Trophoblast cell (in vitro differentiated cells and primary cell): ENCODE data around the gene CDC42EP3.

Source experiments
- DNase-seq, 2 donors: peaks; one replicate each; pipeline ENCODE4 v3.0.0-alpha.2; 2016
- H2AFZ ChIP-seq: 2 replicates; pipeline ENCODE4 v1.6.1; 2013; ENCODE audit warnings: low read length, moderate library complexity, mild to moderate bottlenecking; ENCODE audit not compliant: insufficient read depth, poor library complexity
- H2AK5ac ChIP-seq: 2 replicates; pipeline ENCODE4 v1.6.1; 2013; ENCODE audit warnings: mild to moderate bottlenecking, low read length
- H2BK120ac ChIP-seq: 2 replicates; pipeline ENCODE4 v1.6.1; 2013; ENCODE audit warnings: low read length, mild to moderate bottlenecking, moderate library complexity; ENCODE audit not compliant: insufficient read depth, poor library complexity
- H2BK12ac ChIP-seq: 2 replicates; pipeline ENCODE4 v1.6.1; 2013; ENCODE audit warnings: mild to moderate bottlenecking, low read length, moderate library complexity
- H2BK5ac ChIP-seq: 2 replicates; pipeline ENCODE4 v1.6.1; 2013; ENCODE audit warnings: low read length, low read depth, moderate library complexity, mild to moderate bottlenecking; ENCODE audit not compliant: poor library complexity
- H3K14ac ChIP-seq: 2 replicates; pipeline ENCODE4 v1.6.1; 2013; ENCODE audit warnings: mild to moderate bottlenecking, low read length
- H3K18ac ChIP-seq: 2 replicates; pipeline ENCODE4 v1.6.1; 2013; ENCODE audit warnings: mild to moderate bottlenecking, low read length
- H3K23ac ChIP-seq: 2 replicates; pipeline ENCODE4 v1.6.1; 2013; ENCODE audit warnings: low read length
- H3K27ac ChIP-seq: 2 replicates; pipeline ENCODE4 v1.5.1; 2013; ENCODE audit warnings: low read depth, mild to moderate bottlenecking, inconsistent platforms, low read length, moderate library complexity
- H3K27me3 ChIP-seq: 2 replicates; pipeline ENCODE4 v1.6.1; 2013; ENCODE audit warnings: inconsistent platforms, mild to moderate bottlenecking, low read length, moderate library complexity; ENCODE audit not compliant: insufficient read depth
- H3K36me3 ChIP-seq, 2 experiments: 1 replicate in 1 of 2; 2 replicates in 1 of 2; pipeline ENCODE4 v1.6.1; 2013; ENCODE audit warnings: low read length in 2 of 2, mild to moderate bottlenecking in 2 of 2, moderate library complexity in 1 of 2; ENCODE audit not compliant: insufficient read depth in 2 of 2, control insufficient read depth in 1 of 2
- H3K4ac ChIP-seq: 2 replicates; pipeline ENCODE4 v1.6.1; 2013; ENCODE audit warnings: low read depth, mild to moderate bottlenecking, low read length, moderate library complexity
- H3K4me1 ChIP-seq, 2 experiments: 1 replicate in 1 of 2; 2 replicates in 1 of 2; pipeline ENCODE4 v1.6.1; 2013; ENCODE audit warnings: low read length in 2 of 2, mild to moderate bottlenecking in 2 of 2, moderate library complexity in 1 of 2; ENCODE audit not compliant: insufficient read depth in 2 of 2, control insufficient read depth in 1 of 2
- H3K4me2 ChIP-seq: 2 replicates; pipeline ENCODE4 v1.6.1; 2013; ENCODE audit warnings: inconsistent platforms, mild to moderate bottlenecking, low read length, moderate library complexity
- H3K4me3 ChIP-seq: 2 replicates; pipeline ENCODE4 v1.5.1; 2013; ENCODE audit warnings: mild to moderate bottlenecking, low read depth, low read length, inconsistent platforms
- H3K79me1 ChIP-seq: one replicate; pipeline ENCODE4 v1.6.1; 2013; ENCODE audit warnings: low read length
- H3K79me2 ChIP-seq: 2 replicates; pipeline ENCODE4 v1.6.1; 2013; ENCODE audit warnings: low read length, mild to moderate bottlenecking; ENCODE audit not compliant: control insufficient read depth, insufficient read depth, poor library complexity
- H3K9ac ChIP-seq: 2 replicates; pipeline ENCODE4 v1.6.1; 2013; ENCODE audit warnings: mild to moderate bottlenecking, low read length
- H3K9me3 ChIP-seq: 2 replicates; pipeline ENCODE4 v1.6.1; 2013; ENCODE audit warnings: low read depth, mild to moderate bottlenecking, control low read depth, inconsistent platforms, low read length; ENCODE audit not compliant: insufficient read depth
- H4K12ac ChIP-seq: 2 replicates; pipeline ENCODE4 v1.6.1; 2013; ENCODE audit warnings: low read depth, mild to moderate bottlenecking, low read length, moderate library complexity
- H4K8ac ChIP-seq: 2 replicates; pipeline ENCODE4 v1.6.1; 2013; ENCODE audit warnings: low read depth, mild to moderate bottlenecking, low read length, moderate library complexity
- H4K91ac ChIP-seq: one replicate; pipeline ENCODE4 v1.6.1; 2013; ENCODE audit warnings: low read depth, mild to moderate bottlenecking, low read length, moderate library complexity
- WGBS: extraction: QIAGEN DNeasy Blood & Tissue Kit; methylation state at CpG from one replicate; pipeline ENCODE4 v1.1.7; 2013; ENCODE audit warnings: missing lambda C conversion rate; ENCODE audit not compliant: insufficient read length, insufficient coverage; ENCODE audit errors: extremely low coverage; 5-methylcytosine and 5-hydroxymethylcytosine counted together

CDC42EP3 gene

DNA sequence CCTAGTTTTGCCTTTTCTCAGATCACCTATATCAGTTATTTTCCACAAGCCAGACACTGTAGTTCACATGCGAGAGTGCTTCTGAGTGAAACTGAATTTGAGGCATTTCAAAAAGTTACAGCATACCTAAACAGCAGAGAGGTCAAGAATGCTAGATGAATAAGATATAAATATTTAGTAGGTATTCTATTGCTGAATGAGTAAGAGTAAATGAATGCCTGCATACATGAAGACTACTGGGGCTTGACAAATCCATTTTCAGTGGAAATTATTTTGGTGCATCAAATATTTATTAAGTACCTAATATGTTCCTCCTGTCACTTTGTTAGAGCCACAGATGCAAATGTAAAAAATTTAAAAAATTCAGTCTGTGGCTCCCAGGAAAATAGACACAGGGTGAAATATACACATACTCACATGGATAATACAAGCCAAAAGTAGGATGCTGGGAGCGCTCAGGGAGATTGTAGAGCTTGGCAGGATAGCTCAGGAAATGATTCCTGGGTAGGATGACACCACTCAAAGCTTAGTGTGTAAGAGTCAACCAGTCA lies 27.6 kb upstream of the CDC42EP3 start:
- Histone ChIP-seq H3K27me3 (no peaks in the 10 kb centered on the region), H3K9ac (no peak overlapping the region), H4K12ac (no peak overlapping the region), H3K18ac (peak overlapping the region; percentile 95), H3K4me2 (no peak overlapping the region), H3K79me1 (peaks cover 12% of the 10 kb centered on the region), H2BK12ac (peak overlapping the region; percentile 98), H3K79me2 (peaks cover 2% of the 10 kb centered on the region), H3K36me3 (no peaks in the 10 kb centered on the region), H2BK5ac (peak overlapping the region; percentile 69), H3K14ac (peak overlapping the region; percentile 85), H2AK5ac (peak overlapping the region; percentile 44), H3K9me3 (no peaks in the 10 kb centered on the region), H3K27ac (peak overlapping the region; percentile 40), H3K4me1 (peaks cover 4% of the 10 kb centered on the region in 2 experiments), H4K8ac (peak overlapping the region; percentile 70), H4K91ac (peak overlapping the region; percentile 55), H2AFZ (peak overlapping the region; percentile 41), H3K4ac (peak overlapping the region; percentile 46), H3K4me3 (no peak overlapping the region), H3K23ac (no peak overlapping the region), H2BK120ac (peak overlapping the region; percentile 86)
- DNase-seq, result peak; percentile 54 to 86
- no CpG with 5 or more reads among the region's 2 CpGs for WGBS

DNA sequence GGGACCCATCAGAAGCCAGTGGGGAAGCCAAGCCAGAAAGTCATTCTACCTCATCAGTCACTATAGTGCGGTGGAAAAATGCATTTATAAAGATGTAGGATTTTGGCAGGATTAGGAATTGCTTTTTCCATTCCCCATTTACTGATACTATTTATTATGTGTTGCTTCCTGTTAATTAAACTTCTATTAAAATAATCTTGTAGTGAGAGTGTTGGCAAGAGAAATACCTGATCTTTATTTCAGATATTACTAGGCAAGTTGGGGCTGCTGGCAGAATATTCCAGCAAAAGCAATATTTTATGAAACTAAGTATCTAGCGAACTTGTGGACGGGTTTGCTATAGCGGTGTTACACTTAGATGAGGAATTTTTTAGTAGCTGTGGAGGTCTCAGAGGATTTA lies 23.9 kb upstream of the CDC42EP3 start:
- peaks cover 12% of the 10 kb centered on the region for H3K79me1 ChIP-seq
- no peak overlapping the region for H3K4me2 ChIP-seq
- H3K14ac ChIP-seq, result no peak overlapping the region
- no peaks in the 10 kb centered on the region for H3K36me3 ChIP-seq
- WGBS, result no CpG with 5 or more reads among the region's 4 CpGs
- H3K4me3 ChIP-seq, result no peak overlapping the region
- no peaks in the 10 kb centered on the region for H3K9me3 ChIP-seq
- H2AFZ ChIP-seq, result no peak overlapping the region
- H2BK120ac ChIP-seq, result no peak overlapping the region
- no peak for DNase-seq
- no peak overlapping the region for H3K18ac ChIP-seq
- no peak overlapping the region for H4K12ac ChIP-seq
- H4K91ac ChIP-seq, result no peak overlapping the region
- no peak overlapping the region for H4K8ac ChIP-seq
- no peak overlapping the region for H3K9ac ChIP-seq
- no peak overlapping the region for H3K27ac ChIP-seq
- no peak overlapping the region for H3K4ac ChIP-seq
- H2BK12ac ChIP-seq, result no peak overlapping the region
- no peak overlapping the region for H2BK5ac ChIP-seq
- no peaks in the 10 kb centered on the region for H3K27me3 ChIP-seq
- no peak overlapping the region for H3K23ac ChIP-seq
- H2AK5ac ChIP-seq, result no peak overlapping the region
- peaks cover 2% of the 10 kb centered on the region for H3K79me2 ChIP-seq
- peaks cover 5 to 6% of the 10 kb centered on the region in 2 experiments for H3K4me1 ChIP-seq

DNA sequence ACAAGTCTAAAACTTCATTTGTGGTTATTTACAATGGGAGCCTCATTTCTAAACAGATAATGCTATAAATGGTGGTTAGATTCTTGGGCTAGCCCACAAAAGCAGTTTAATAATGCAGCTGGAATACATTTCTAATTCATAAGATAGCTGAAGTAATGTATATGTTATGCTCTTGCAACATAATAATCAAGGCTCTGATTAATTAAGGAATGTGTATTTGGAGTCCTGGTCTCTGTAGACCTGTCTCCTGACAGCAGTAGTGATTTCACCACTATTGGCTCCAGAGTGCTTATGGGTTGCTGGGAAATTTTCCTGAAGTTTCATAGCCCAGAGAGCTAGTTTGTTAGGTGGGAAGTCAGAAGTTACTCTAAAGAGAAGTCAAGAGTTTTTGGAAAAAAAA lies 21.3 kb upstream of the CDC42EP3 start:
- no peak overlapping the region for H3K18ac ChIP-seq

DNA sequence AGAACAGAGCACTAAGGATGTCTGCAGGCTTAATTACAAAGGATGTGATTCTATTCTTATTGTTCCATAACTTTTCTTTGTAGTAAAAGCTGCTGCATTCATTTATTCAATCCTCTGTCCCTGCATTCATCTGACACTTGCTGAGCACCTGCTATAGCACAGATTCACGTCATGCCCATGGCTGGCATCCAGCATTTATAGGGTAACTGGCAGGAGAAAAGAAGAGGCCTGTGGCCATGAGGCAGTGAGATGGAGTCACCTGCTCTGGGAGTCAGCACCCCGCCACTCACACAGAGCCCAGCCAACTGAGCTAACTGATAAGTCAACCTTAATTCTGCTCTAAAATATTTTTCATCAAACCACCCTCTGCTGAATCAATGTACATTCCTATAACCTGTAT lies 18.3 kb upstream of the CDC42EP3 start:
- Histone ChIP-seq H3K14ac (peak overlapping the region; percentile 38), H3K79me1 (peaks cover 16% of the 10 kb centered on the region), H3K18ac (no peak overlapping the region), H3K23ac (no peak overlapping the region), H2BK5ac (peak overlapping the region; percentile 55), H3K4me1 (peaks cover 12 to 15% of the 10 kb centered on the region in 2 experiments), H4K8ac (no peak overlapping the region), H3K9ac (no peak overlapping the region), H4K12ac (no peak overlapping the region), H3K79me2 (no peaks in the 10 kb centered on the region), H2AFZ (no peak overlapping the region), H2AK5ac (peak overlapping the region; percentile 17), H3K9me3 (no peaks in the 10 kb centered on the region), H3K4me3 (no peak overlapping the region), H3K27ac (peak overlapping the region; percentile 74), H3K4ac (no peak overlapping the region), H3K27me3 (no peaks in the 10 kb centered on the region), H2BK120ac (peak overlapping the region; percentile 48), H2BK12ac (peak overlapping the region; percentile 41), H3K4me2 (no peak overlapping the region), H4K91ac (peak overlapping the region; percentile 16), H3K36me3 (no peaks in the 10 kb centered on the region)
- DNase-seq, result no peak
- no CpG with 5 or more reads among the region's 2 CpGs for WGBS

More for the DNA sequence above, 21.3 kb upstream of the CDC42EP3 start:
- no peak overlapping the region for H3K4me2 ChIP-seq
- no peak overlapping the region for H3K4ac ChIP-seq
- no peak overlapping the region for H4K8ac ChIP-seq
- no peaks in the 10 kb centered on the region for H3K9me3 ChIP-seq
- peaks cover 12 to 15% of the 10 kb centered on the region in 2 experiments for H3K4me1 ChIP-seq
- H3K79me1 ChIP-seq, result peaks cover 16% of the 10 kb centered on the region
- no peak overlapping the region for H2BK120ac ChIP-seq
- no peak overlapping the region for H3K4me3 ChIP-seq
- no peak overlapping the region for H2BK5ac ChIP-seq
- H3K27me3 ChIP-seq, result no peaks in the 10 kb centered on the region
- no peak overlapping the region for H2AK5ac ChIP-seq
- H3K79me2 ChIP-seq, result no peaks in the 10 kb centered on the region
- H3K36me3 ChIP-seq, result no peaks in the 10 kb centered on the region
- DNase-seq, result no peak
- H3K27ac ChIP-seq, result no peak overlapping the region
- no peak overlapping the region for H2BK12ac ChIP-seq
- no peak overlapping the region for H3K9ac ChIP-seq
- no peak overlapping the region for H3K23ac ChIP-seq
- H2AFZ ChIP-seq, result no peak overlapping the region
- no peak overlapping the region for H4K12ac ChIP-seq
- no peak overlapping the region for H4K91ac ChIP-seq
- H3K14ac ChIP-seq, result no peak overlapping the region
